ENCODE measurements around the gene ALG10.
"Not testable (repeated sequence)": the region's sequence is repeated elsewhere in the genome, so short reads cannot be mapped to it uniquely, and the experiment has no call there.

The ALG10 gene, protein sequence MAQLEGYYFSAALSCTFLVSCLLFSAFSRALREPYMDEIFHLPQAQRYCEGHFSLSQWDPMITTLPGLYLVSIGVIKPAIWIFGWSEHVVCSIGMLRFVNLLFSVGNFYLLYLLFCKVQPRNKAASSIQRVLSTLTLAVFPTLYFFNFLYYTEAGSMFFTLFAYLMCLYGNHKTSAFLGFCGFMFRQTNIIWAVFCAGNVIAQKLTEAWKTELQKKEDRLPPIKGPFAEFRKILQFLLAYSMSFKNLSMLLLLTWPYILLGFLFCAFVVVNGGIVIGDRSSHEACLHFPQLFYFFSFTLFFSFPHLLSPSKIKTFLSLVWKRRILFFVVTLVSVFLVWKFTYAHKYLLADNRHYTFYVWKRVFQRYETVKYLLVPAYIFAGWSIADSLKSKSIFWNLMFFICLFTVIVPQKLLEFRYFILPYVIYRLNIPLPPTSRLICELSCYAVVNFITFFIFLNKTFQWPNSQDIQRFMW

DNA sequence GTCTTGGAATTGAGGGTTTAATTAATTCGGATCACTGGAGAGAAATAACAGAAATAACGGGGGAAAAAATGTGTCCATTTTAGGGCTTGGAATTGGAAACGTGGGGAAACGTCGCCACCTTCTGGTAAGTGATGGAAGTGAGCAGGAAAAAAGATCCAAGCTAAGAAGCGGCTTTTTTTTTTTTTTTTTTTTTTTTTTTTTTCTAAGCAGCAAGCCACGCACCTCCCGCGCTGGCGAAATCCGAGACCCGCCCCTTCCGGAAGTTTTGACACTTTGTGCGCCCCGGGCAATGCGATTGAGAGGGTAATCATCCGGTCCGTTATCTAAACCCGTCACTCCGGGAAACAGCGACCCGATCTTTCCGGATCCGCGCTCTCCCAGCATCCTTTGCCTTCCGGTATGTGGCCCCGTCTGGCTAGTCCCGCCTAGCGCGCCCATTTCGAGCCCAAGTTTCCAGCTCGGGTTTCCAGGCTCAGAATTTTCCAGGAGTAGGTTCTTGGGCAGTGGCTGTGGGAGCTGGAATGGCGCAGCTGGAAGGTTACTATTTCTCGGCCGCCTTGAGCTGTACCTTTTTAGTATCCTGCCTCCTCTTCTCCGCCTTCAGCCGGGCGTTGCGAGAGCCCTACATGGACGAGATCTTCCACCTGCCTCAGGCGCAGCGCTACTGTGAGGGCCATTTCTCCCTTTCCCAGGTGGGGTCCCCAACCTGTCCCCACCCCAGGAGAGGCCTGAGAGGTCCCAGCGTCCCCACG is at the start of gene ALG10:
Gene ALG10, plus strand, starts transcription at position 418 of the 752 bp plus-strand sequence. Its CDS starts 104 bp downstream, at position 522.
- DNase-seq: peak; percentile 98

DNA sequence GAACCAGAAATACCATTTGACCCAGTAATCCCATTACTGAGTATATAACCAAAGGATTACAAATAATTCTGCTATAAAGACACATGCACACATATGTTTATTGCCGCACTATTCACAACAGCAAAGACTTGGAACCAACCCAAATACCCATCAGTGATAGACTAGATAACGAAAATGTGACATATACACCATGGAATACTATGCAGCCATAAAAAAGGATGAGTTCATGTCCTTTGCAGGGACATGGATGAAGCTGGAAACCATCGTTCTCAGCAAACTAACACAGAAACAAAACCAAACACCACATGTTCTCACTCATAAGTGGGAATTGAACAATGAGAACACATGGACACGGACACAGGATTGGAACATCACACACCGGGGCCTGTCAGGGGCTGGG is 49.4 kb upstream of the ALG10 start:
- DNase-seq: not testable (repeated sequence)

DNA sequence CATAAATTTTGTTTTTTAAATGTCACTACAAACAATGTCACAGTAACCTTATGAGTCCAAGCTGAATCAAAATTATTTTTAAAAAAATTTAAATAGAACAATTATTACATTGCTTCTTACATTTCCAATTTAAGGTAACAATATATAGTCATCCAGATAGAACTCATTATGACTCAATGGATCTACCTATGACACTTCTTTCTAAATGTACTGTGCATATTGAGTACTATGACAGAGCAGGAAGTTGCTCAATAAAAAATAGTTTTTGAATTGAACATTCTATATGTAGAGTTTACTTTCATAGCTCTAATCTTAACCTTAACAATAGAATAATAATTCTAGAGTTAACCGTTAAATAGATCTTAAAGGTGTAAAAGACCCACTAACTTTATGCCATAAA is 44.4 kb upstream of the ALG10 start:
- no peak for DNase-seq

DNA sequence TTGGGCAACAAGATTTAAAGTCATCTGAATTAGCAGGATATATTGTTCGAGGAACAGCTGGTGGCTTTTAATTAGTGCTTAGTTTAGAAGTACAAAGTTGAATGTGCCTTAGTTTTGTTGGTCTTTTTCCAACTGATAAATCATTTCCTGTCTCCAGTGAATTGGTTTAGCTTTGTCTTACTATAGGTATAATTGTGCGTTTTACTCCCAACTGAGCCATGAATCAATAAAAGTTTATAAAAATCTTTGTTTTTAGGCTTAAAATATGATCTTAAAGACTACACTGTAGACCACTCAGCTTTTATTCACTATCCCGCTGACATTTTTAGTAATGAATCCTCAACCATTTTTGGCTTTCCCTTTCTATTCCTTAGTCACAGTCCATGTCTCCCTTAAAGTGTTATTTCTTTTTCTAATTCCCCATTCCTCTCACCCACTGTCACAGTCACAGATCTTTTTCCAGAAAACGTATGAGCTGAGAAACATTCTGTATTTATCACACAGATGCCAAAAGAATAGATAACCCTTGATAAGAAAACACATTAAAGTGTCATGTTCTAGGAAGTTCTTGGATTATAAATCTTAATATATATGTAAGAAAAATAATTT is 34.0 kb upstream of the ALG10 start:
- DNase-seq: no peak

DNA sequence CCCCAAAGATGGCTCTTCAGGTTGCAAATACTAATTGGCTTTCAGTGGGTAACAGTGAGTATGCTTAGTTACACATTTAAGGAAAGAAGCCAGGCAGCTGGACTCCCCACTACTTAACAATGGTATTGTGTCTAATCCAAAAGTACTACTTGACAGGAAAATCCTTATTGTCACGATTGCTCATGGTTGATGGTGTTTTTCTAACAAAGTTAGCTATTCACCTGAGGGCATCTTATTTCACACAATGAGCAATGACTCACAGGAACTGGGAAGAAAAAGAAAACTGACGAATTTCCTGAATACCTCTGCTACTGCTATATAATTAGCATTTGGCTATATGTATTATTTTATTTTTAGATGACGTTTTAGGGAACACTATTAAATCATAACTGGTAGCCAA is 33.4 kb upstream of the ALG10 start:
- DNase-seq: no peak

DNA sequence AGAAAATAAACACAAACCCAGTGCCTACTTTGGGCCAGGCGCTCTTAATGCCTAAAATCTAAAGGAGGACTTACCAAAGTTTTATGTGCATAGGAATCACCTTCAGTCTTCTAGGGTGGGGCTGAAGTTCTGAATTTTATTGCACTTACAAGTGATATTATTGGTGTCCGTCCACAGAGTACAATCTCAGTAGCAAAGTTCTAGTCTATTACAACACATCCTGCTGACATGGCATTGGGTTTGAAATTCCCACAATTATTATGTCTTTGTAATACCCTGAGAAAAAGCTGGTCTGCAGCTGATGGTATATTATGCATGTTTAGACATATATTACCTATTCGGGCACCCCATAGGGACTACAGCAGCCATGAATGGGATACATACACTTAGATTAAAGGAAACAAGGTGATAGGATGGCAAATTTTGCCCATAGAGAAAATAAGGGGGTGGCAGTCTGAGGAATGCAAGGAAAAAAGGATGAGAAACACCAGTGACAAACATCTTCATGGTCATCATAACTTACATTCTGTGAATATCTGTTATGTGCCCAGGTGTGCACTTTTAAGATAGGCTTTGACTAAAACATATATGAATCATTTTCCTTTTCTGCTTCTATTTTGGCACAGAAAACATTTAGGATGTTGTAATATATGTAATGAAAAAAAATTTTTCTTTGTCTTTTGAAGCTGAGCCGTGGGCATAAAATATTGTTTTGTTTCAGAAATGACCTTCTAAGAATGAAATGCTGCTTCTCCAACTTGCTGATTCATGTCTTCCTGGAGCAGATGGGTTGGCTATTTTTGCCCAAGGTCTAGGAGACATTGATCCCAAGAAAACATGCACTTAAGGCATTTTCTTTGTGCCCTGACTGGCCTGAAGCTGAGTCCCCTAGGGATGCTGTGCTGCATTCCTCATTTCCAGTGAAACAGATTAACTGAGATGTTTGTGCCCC is 27.2 kb upstream of the ALG10 start:
- no peak for DNase-seq

GRCh38 chr12:34008835-34009234 is 13.5 kb upstream of the ALG10 start:
- not testable (repeated sequence) for DNase-seq

GRCh38 chr12:34016361-34016760 is 5.9 kb upstream of the ALG10 start:
- DNase-seq: no peak

DNA sequence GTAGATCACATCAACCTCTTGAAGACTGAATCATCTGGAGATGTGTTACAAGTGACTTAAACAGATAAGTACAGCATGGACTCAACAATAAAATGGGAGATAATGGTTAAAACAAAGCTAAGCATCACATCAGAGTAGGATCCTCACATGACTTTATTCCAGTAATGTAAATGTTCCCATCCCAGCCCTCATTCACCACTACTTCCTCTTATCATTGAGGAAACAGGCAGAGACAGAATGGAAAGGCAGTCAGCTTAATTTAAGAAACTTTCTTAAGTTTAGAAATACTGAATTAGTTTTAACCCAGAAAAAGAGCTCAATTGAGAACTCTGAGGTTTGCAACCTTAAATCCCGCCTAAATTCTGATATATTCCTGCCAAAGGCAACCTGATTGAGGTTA is 1.2 kb upstream of the ALG10 start:
- no peak for DNase-seq

DNA sequence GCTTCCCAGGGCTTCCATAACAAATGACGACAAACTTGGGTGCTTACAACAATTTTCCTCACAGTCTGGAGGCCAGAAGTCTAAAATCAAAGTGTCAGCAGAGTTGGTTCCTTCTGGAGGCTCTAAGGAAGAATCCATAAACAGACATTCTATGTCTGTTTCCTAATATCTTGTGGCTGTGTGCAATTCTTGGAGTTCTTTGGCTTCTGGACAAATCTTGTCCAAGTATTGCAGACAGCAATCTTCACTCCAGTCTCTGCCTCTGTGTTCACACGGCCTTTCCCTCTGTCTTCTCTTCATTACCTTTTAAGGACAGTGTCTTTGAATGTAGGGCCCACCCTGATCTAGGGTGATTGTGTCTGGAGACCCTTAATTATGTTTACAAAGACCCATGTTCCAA is 5.4 kb downstream of the ALG10 start:
- not testable (repeated sequence) for DNase-seq

DNA sequence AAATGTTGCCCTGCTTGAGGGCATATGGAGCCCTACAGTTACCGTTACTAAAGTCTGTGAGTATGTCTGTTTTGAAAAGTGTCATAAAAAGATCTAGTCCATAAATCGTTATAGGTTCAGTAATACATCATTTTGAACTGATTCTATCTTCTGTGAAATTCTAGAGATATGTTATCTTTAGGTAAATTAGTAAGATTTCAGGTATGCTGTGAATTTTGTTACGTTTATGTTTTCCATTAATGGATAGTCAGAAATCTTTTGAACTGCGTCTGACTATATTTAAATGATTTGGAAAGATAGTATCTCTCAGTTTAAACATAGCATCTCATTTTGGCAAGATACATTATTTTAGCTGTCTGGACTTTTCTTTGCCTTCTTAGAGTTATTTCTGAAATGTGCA is 8.3 kb downstream of the ALG10 start:
- DNase-seq: no peak

- DNase-seq: no peak
Measured at GRCh38 chr12:34033628-34034296, 11.5 kb downstream of the ALG10 start.

DNA sequence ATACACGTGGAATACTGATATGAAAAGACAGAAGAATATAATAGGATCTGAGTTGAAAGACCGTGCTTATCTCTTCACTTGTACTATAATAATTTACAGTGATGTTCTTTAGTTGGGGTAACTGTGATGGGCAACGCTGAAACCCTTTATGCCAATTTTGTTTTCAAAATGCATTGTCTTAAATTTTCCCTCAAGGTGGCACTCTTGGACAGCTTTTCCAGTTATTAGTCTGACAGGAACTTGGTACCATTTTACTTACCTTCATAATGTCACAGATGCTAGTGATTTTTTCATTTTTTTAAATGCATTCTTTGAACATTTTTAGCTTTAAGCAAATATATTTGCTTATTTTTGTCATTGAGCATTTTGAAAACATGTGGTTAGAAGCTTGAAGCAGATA is 16.1 kb downstream of the ALG10 start:
- DNase-seq: not testable (repeated sequence)

GRCh38 chr12:34046570-34046969 is 24.3 kb downstream of the ALG10 start:
- no peak for DNase-seq

DNA sequence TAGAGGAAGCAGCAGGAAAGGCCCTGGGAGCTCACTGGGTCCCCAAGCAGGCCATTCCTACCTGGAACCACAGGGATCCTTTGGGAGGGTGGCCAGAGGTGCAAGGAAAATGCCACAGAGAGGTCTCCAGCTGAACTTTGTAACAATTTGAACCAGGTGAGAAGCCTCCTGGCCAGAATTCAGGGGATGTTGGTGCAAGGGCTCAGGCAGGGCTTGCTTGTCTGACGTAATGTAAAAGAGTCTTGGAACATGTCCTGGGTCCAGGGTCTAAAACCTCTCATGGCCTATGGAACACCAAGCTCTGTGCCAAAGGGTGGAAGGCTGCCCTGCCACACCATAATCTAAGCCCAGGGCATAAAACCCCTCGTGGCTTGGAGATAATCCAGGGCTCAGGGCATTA is 25.6 kb downstream of the ALG10 start:
- not testable (repeated sequence) for DNase-seq

DNA sequence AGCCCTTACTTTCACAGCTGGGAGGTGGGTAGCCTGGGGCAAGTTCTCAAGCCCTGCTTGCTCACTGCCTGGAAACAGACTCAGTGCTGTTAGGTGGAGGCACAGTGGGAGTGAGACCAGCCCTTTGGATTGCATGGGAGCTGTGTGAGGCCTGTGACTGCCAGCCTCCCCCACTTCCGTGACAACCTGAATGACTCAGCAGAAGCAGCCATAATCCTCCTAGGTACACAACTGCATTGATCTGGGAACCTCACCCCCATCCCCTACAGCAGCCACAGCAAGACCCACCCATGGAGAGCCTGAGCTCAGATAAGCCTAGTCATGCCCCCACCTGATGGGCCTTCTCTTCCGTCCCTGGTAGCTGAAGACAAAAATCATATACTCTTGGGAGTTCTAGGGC is 26.4 kb downstream of the ALG10 start:
- no peak for DNase-seq

- DNase-seq: no peak
Measured at GRCh38 chr12:34051486-34051885, 29.2 kb downstream of the ALG10 start.

DNA sequence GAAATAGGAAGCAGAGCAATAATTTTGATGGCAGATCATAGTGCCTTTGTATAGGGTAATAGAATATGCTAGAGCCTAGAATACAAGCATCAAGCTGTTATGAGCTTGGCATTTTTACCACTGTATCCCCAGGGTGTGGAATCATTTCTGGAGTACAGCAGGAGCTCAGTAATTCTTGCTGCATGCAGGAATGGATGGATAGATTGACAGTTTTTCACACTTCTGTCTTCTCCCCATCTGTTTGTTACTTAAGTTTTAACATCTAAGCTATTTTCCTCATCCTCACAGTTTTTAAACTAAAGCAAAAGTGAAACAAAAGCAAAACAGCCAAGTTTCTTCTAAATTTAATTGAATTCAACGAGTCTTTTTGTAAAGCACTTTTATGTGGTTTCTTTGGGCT is 32.6 kb downstream of the ALG10 start:
- DNase-seq: no peak

All from stimulated activated CD4-positive, alpha-beta T cell treated with anti-CD3 and anti-CD28 coated beads, Interleukin-4, amount 100 ng/mL, for 24 hours (primary cell).